HPDE6-E6E7 (cell line): ENCODE measurements around the gene LHX3.

Experiments
- DNase-seq: peaks from one replicate; pipeline ENCODE4 v3.0.0; 2011; ENCODE audit warnings: missing footprints; ENCODE audit errors: extremely low spot score

The LHX3 gene

GRCh38 chr9:136207616-136208015 lies 2.7 kb upstream of the LHX3 start:
- DNase-seq = no peak

GRCh38 chr9:136206602-136207275 lies 1.8 kb upstream of the LHX3 start:
- no peak for DNase-seq

GRCh38 chr9:136205707-136205992 lies 722 bp upstream of the LHX3 start:
- DNase-seq = no peak

- DNase-seq = no peak
Observed at GRCh38 chr9:136204145-136204805, 653 bp downstream of the LHX3 start.

- no peak for DNase-seq
Observed at GRCh38 chr9:136203408-136204144, 1.4 kb downstream of the LHX3 start.

- no peak for DNase-seq
Observed at GRCh38 chr9:136202454-136203407, 2.2 kb downstream of the LHX3 start.

- no peak for DNase-seq
Observed at GRCh38 chr9:136201609-136202453, 3.1 kb downstream of the LHX3 start.

- DNase-seq = no peak
Observed at GRCh38 chr9:136201174-136201573, 3.8 kb downstream of the LHX3 start.

GRCh38 chr9:136200424-136200823 lies 4.5 kb downstream of the LHX3 start:
- DNase-seq = no peak

- no peak for DNase-seq
Observed at GRCh38 chr9:136199391-136200288, 5.3 kb downstream of the LHX3 start.

GRCh38 chr9:136198605-136199083 lies 6.3 kb downstream of the LHX3 start:
- peak; percentile 38 for DNase-seq

GRCh38 chr9:136197930-136198604 lies 6.9 kb downstream of the LHX3 start:
- no peak for DNase-seq

- DNase-seq = no peak
Observed at GRCh38 chr9:136197084-136197875, 7.6 kb downstream of the LHX3 start.

- no peak for DNase-seq
Observed at GRCh38 chr9:136196404-136197083, 8.4 kb downstream of the LHX3 start.

- no peak for DNase-seq
Observed at GRCh38 chr9:136194540-136194939, 10.4 kb downstream of the LHX3 start.

- DNase-seq = no peak
Observed at GRCh38 chr9:136193891-136194279, 11.0 kb downstream of the LHX3 start.

GRCh38 chr9:136193127-136193890 lies 11.6 kb downstream of the LHX3 start:
- DNase-seq = no peak
